B cell (primary cell): ENCODE results near the gene IL13RA1. TPM values are rescaled to one million over a fixed set of nuclear protein-coding genes. Genes with fewer than 3 reads are reported as not detected.
A peak's percentile ranks its signal among the peaks of the same experiment; 100 is the strongest.

Experiments
- ATAC-seq: fragments of 200-7000 bp; cut with Tn5 transposase; one replicate; pipeline ENCODE4 v1.10.0; 2021; ENCODE audit warnings: low read depth, mild to moderate bottlenecking, moderate number of reproducible peaks, moderate library complexity
- CTCF ChIA-PET: fragments of 350-600 bp; sonication (Branson Sonifier 250); formaldehyde crosslinking; loops from one replicate; lab custom pipeline; 2021; ENCODE audit warnings: antibody characterized with exemption, inconsistent platforms; lab: Charles Lee
- POLR2A ChIA-PET: fragments of 350-600 bp; sonication (Branson Sonifier 250); formaldehyde crosslinking; loops from one replicate; lab custom pipeline; 2021; ENCODE audit warnings: antibody characterized with exemption; lab: Charles Lee
- DNase-seq: peaks from one replicate; pipeline ENCODE4 v3.0.0; 2013
- H2AFZ ChIP-seq: 2 replicates; pipeline ENCODE4 v1.6.1; 2012; ENCODE audit warnings: mild to moderate bottlenecking, low read depth, low read length; ENCODE audit not compliant: insufficient read depth, poor library complexity, severe bottlenecking
- H3K27ac ChIP-seq, 2 donors: 1 replicate in 1 of 2; 2 replicates in 1 of 2; pipeline ENCODE4 v1.5.1; 2012 to 2013; ENCODE audit warnings: low read length in 2 of 2, mild to moderate bottlenecking in 2 of 2, moderate library complexity in 1 of 2
- H3K27me3 ChIP-seq, 4 experiments: fragments of 200-600 bp in 1 of 4; sonication (generic) in 1 of 4; replicated peaks in 1 of 4; 1 replicate in 2 of 4; 2 replicates in 2 of 4; pipeline versions ENCODE4 v1.6.1 to v1.7.0; 2013 to 2016; ENCODE audit warnings: low read length in 3 of 4, mild to moderate bottlenecking in 2 of 4, mixed read lengths in 1 of 4, moderate library complexity in 1 of 4; ENCODE audit not compliant: insufficient read depth in 4 of 4, control insufficient read depth in 3 of 4; ENCODE audit errors: control extremely low read depth in 1 of 4
- H3K36me3 ChIP-seq, 2 experiments: replicated peaks in 1 of 2; 1 replicate in 1 of 2; 2 replicates in 1 of 2; pipeline versions ENCODE4 v1.6.1 to v1.7.1; 2013; ENCODE audit warnings: low read length in 1 of 2; ENCODE audit not compliant: insufficient read depth in 2 of 2, control insufficient read depth in 1 of 2; ENCODE audit errors: control extremely low read depth in 1 of 2, extremely low read depth in 1 of 2
- H3K4me1 ChIP-seq, 2 donors: fragments of 200-600 bp in 1 of 2; sonication (generic) in 1 of 2; 1 replicate in 1 of 2; 2 replicates in 1 of 2; pipeline versions ENCODE4 v1.5.1 to v1.6.1; 2013 to 2017; ENCODE audit warnings: low read length in 2 of 2; ENCODE audit not compliant: control insufficient read depth in 2 of 2, insufficient read depth in 2 of 2
- H3K4me2 ChIP-seq: replicated peaks from 2 replicates; pipeline ENCODE3; 2012; ENCODE audit warnings: mild to moderate bottlenecking, low read depth, low read length; ENCODE audit not compliant: poor library complexity, severe bottlenecking
- H3K4me3 ChIP-seq, 5 experiments: fragments of 200-600 bp in 1 of 5; sonication (generic) in 1 of 5; 1 replicate in 3 of 5; 2 replicates in 2 of 5; pipeline versions ENCODE4 v1.5.1 to v1.7.0; 2011 to 2016; ENCODE audit warnings: low read length in 4 of 5, mild to moderate bottlenecking in 4 of 5, low read depth in 2 of 5, control low read depth in 1 of 5, moderate library complexity in 1 of 5; ENCODE audit not compliant: insufficient read depth in 1 of 5; ENCODE audit errors: control extremely low read depth in 1 of 5, extremely low read depth in 1 of 5
- H3K79me2 ChIP-seq: fragments of 200-600 bp; sonication (generic); one replicate; pipeline ENCODE4 v1.6.0; 2016; ENCODE audit warnings: low read length; ENCODE audit not compliant: control insufficient read depth, insufficient read depth
- H3K9ac ChIP-seq: fragments of 200-600 bp; sonication (generic); 2 replicates; pipeline ENCODE4 v1.6.1; 2017; ENCODE audit warnings: mild to moderate bottlenecking, low read length, moderate library complexity
- H3K9me3 ChIP-seq, 3 donors: one replicate each; pipeline versions ENCODE4 v1.6.1 to v1.7.1; 2013; ENCODE audit warnings: low read length in 2 of 3; ENCODE audit not compliant: control insufficient read depth in 2 of 3, insufficient read depth in 1 of 3; ENCODE audit errors: control extremely low read depth in 1 of 3
- H4K20me1 ChIP-seq: 2 replicates; pipeline ENCODE4 v1.6.0; 2012; ENCODE audit warnings: mild to moderate bottlenecking, low read length; ENCODE audit not compliant: insufficient read depth, control insufficient read depth, poor library complexity, severe bottlenecking
- H3K27ac Mint-ChIP-seq: one replicate; pipeline ENCODE4 v1.8.0; 2021; ENCODE audit warnings: mixed read lengths
- H3K27me3 Mint-ChIP-seq: one replicate; pipeline ENCODE4 v1.8.0; 2021; ENCODE audit warnings: mixed read lengths
- H3K4me1 Mint-ChIP-seq: one replicate; pipeline ENCODE4 v1.8.0; 2021; ENCODE audit warnings: mixed read lengths
- H3K4me3 Mint-ChIP-seq: one replicate; pipeline ENCODE4 v1.8.0; 2021; ENCODE audit warnings: mixed read lengths
- H3K9me3 Mint-ChIP-seq: one replicate; pipeline ENCODE4 v1.8.0; 2022; ENCODE audit warnings: mixed read lengths; ENCODE audit not compliant: insufficient read depth
- EZH2 ChIP-seq: IDR thresholded peaks from 2 replicates; pipeline ENCODE4 v1.6.1; 2012; ENCODE audit warnings: borderline replicate concordance, low read depth, mild to moderate bottlenecking, moderate library complexity, low read length; ENCODE audit not compliant: insufficient read depth, poor library complexity, severe bottlenecking
- WGBS: methylation state at CpG from one replicate; pipeline ENCODE4 v1.1.5; 2013; ENCODE audit warnings: missing lambda C conversion rate; ENCODE audit not compliant: insufficient coverage; 5-methylcytosine and 5-hydroxymethylcytosine counted together
- intact Hi-C: fragments of 100-400 bp; cut with micrococcal nuclease; formaldehyde crosslinking; loops from one replicate; pipeline ENCODE4 v1.10.0; 2022
- polyA plus RNA-seq: library from polyadenylated mRNA; depleted of rRNA; stranded (reverse); fragments of >200 nt; gene quantifications from 2 replicates; pipeline ENCODE4 v1.2.3, GENCODE V29; 2012
- total RNA-seq, 2 donors: library from RNA; stranded (reverse); fragments of 120-200 nt in 1 of 2; gene quantifications; 1 replicate in 1 of 2; 2 replicates in 1 of 2; pipeline versions ENCODE4 v1.2.3 to v1.2.4, GENCODE V29; 2013 to 2022
- TF ChIP-seq, protein P1 (sequence below): fragments of 200-600 bp; IDR thresholded peaks from one replicate; pipeline ENCODE4 v1.8.0; 2022; ENCODE audit warnings: antibody characterized with exemption, mild to moderate bottlenecking

Gene IL13RA1
- total and polyA plus RNA-seq, 2 donors (not counting 1 experiment from before 2014, with no cell fraction given), result 9.2 to 36.1 TPM

DNA sequence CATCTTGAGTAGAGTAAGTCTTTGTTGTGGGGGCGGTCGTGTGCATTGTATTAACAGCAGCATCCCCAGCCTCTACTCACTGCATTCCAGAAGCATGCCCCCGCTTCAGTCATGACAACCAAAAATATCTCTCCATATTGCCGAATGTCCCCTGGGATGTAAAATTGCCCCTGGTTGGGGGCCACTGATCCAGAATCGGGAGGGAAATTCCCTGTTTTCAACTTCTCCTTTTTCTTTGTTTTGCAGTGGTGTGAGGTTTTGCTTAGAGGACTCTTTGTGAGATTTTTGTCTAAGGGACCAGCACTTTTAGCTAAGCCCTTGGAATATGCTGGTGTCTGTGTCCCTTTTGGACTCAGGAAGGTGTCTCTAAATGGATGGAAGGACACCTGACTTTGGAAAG, 3.0 kb upstream of the IL13RA1 start:
- Mint-ChIP-seq H3K27ac (peak overlapping the region; percentile 89), H3K27me3 (no peaks in the 10 kb centered on the region), H3K4me1 (peaks cover 74% of the 10 kb centered on the region), H3K4me3 (peak overlapping the region; percentile 79), H3K9me3 (no peaks in the 10 kb centered on the region)
- no peak for TF ChIP-seq EZH2
- TF ChIP-seq, protein P1, sequence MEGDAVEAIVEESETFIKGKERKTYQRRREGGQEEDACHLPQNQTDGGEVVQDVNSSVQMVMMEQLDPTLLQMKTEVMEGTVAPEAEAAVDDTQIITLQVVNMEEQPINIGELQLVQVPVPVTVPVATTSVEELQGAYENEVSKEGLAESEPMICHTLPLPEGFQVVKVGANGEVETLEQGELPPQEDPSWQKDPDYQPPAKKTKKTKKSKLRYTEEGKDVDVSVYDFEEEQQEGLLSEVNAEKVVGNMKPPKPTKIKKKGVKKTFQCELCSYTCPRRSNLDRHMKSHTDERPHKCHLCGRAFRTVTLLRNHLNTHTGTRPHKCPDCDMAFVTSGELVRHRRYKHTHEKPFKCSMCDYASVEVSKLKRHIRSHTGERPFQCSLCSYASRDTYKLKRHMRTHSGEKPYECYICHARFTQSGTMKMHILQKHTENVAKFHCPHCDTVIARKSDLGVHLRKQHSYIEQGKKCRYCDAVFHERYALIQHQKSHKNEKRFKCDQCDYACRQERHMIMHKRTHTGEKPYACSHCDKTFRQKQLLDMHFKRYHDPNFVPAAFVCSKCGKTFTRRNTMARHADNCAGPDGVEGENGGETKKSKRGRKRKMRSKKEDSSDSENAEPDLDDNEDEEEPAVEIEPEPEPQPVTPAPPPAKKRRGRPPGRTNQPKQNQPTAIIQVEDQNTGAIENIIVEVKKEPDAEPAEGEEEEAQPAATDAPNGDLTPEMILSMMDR, result no peak
- no peak overlapping the region for H3K4me3 ChIP-seq
- H3K27me3 ChIP-seq, result no peaks in the 10 kb centered on the region
- DNase-seq, result peak; percentile 82
- no peaks in the 10 kb centered on the region for H3K36me3 ChIP-seq
- no peak overlapping the region for H2AFZ ChIP-seq
- ATAC-seq, result peak; percentile 50
- WGBS, result no CpG with 5 or more reads among the region's 5 CpGs
- H3K9ac ChIP-seq, result no peak overlapping the region
- peaks cover 64 to 81% of the 10 kb centered on the region in 2 donors for H3K4me1 ChIP-seq
- no peaks in the 10 kb centered on the region for H3K9me3 ChIP-seq
- H3K79me2 ChIP-seq, result no peaks in the 10 kb centered on the region
- ChIA-PET CTCF (no interaction called here), POLR2A (interaction anchor here (1.1 kb wide), 1 partner anchor 292 kb away, joined by 3 read pairs; no protein-coding TSS in a partner anchor)
- intact Hi-C loops, result no loop called here
- H3K4me2 ChIP-seq, result peak overlapping the region; percentile 52
- H3K27ac ChIP-seq, result peak overlapping the region; percentile 30 to 54
- no peaks in the 10 kb centered on the region for H4K20me1 ChIP-seq

DNA sequence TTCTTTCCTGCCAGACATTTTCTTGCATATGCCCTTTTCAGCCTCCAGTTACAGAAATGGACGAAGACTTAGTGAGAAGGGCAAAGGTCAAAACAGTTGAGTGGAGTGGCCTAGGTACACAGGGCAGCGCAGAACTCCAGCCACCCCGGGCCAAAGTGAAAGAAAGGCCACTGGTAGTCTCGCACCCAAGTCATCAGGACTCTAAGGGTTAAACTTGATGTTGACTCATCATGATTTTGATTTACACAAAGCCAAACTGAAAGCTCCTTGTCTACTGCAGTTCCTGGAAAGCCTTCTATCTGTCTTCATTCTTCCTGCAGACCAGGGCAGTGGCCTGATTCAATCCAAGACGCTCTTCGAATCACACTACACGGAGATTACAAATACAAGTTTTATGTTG, 2.6 kb upstream of the IL13RA1 start:
- intact Hi-C loops, result no loop called here
- H3K27ac Mint-ChIP-seq, result peak overlapping the region; percentile 89
- H3K27me3 Mint-ChIP-seq, result no peaks in the 10 kb centered on the region
- H2AFZ ChIP-seq, result no peak overlapping the region
- peaks cover 59 to 82% of the 10 kb centered on the region in 2 donors for H3K4me1 ChIP-seq
- H3K4me3 Mint-ChIP-seq, result peak overlapping the region; percentile 79
- no CpG with 5 or more reads among the region's 7 CpGs for WGBS
- peak overlapping the region; percentile 30 to 54 for H3K27ac ChIP-seq
- no peaks in the 10 kb centered on the region for H3K36me3 ChIP-seq
- H3K79me2 ChIP-seq, result no peaks in the 10 kb centered on the region
- POLR2A ChIA-PET, result interaction anchor here (1.1 kb wide), 1 partner anchor 291 kb away, joined by 3 read pairs; no protein-coding TSS in a partner anchor
- H3K4me1 Mint-ChIP-seq, result peaks cover 73% of the 10 kb centered on the region
- H3K4me2 ChIP-seq, result peak overlapping the region; percentile 52
- DNase-seq (no peak), ATAC-seq (peak; percentile 11)
- no peaks in the 10 kb centered on the region for H3K9me3 Mint-ChIP-seq
- no peak overlapping the region for H3K4me3 ChIP-seq
- H3K27me3 ChIP-seq, result no peaks in the 10 kb centered on the region
- H4K20me1 ChIP-seq, result no peaks in the 10 kb centered on the region
- H3K9me3 ChIP-seq, result no peaks in the 10 kb centered on the region
- CTCF ChIA-PET, result interaction anchor here (0.6 to 1.5 kb wide), 2 partner anchors 35 to 124 kb away, joined by 3 read pairs; no protein-coding TSS in a partner anchor
- TF ChIP-seq EZH2, result no peak
- TF ChIP-seq, protein P1, result no peak
- no peak overlapping the region for H3K9ac ChIP-seq
